NCI-H226 (cell line): Measurements from ENCODE around the gene ARID5B.

ENCODE experiments used
- DNase-seq: peaks from one replicate; pipeline ENCODE4 v3.0.0-alpha.2; 2015

ARID5B gene

DNA sequence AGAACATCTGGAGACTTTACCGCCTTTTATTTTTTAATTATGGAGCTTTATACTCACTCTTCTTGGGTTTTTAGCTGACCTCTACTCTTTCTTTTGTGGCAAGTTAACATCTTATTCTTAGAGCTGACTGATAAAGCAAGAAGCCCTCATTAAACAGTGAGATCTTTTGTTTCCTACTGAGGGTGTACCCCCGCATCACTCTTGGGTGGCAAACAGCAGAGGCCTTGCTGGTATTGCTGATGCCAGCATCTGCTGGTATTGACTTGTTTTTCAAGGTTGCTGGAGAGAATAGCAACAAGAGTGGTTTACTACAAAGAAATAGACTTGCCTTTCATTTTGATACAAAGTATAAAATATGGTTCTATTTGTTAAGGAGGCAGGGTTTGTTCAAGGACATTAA lies 154.7 kb downstream of the ARID5B start:
- no peak for DNase-seq

DNA sequence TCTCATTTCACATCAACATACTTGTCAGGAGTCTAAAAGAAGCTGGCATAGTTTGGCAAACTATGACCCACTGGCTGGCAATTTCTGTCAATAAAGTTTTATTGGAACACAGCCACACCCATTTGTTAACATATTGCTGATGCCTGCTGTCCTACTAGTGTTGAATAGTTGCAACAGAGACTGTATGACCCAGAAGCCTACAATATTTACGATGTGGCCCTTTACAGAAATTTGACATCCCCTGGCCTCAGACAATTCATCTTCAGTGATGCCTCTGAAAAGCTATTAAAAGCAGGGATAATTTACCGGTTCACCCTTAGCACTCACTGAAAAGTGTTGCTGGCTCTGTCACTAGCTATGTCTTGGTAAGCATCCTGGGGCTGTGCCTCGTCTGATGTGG lies 155.2 kb downstream of the ARID5B start:
- DNase-seq = no peak

DNA sequence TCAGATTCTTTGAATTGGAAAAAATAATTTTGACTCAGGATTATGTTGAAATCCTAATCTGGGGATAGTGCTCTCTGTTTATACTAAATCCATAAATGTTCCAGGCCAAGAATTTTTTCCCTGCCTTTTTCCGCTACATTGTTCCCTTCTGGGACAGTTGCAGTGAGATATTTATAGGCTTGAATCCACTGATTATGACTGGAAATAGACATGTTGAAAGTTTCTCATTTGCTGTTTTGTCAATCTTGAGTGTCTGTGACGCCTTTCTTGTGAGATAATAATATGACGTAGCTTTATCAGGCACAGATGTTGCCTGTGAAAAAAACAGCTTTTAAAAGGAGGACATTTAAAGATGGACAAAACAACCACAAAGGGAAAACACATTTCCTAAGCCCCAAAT lies 155.9 kb downstream of the ARID5B start:
- no peak for DNase-seq

DNA sequence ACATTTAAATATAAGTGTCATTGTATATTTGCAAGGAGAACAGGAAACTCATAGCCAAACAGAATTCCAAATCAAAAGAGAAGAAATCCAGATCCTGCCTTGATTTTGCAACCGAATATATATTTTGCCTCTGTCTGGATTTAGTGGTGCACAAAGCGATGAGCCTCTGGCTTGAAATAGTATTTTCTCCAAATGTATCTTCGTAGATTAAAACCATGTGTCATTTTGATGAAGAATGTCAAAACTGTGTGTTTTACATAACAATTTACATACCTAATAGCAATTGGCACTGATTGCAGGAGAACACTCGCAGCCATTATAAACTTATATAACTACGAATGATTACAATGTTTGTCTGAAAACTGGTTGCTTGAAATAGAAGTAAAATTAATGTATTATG lies 156.4 kb downstream of the ARID5B start:
- no peak for DNase-seq

DNA sequence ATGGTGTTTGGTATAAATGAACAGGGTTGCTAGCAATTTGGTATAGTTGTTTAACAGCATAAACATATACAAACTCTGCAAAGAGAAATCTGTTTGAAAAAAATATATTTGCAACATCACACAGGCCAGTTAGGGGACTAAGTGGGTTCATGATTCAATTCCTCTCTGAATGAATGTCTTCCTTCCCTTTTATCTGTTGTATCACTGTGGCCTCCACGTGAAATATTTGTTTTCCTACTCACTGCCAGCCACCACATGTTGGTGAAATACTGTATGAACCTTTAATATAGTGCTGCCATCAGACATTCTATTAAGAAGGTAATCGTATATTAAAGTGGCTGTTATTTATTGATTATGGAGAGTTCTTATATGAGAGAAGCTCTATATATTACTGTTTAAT lies 157.0 kb downstream of the ARID5B start:
- DNase-seq = no peak

GRCh38 chr10:62058896-62059216 lies 157.4 kb downstream of the ARID5B start:
- DNase-seq = no peak

GRCh38 chr10:62059217-62059920 lies 157.9 kb downstream of the ARID5B start:
- DNase-seq = no peak

- DNase-seq = no peak
Measured at GRCh38 chr10:62062028-62062427, 160.5 kb downstream of the ARID5B start.

- no peak for DNase-seq
Measured at GRCh38 chr10:62062752-62063512, 161.4 kb downstream of the ARID5B start.

GRCh38 chr10:62063795-62064472 lies 162.4 kb downstream of the ARID5B start:
- no peak for DNase-seq

- no peak for DNase-seq
Measured at GRCh38 chr10:62067560-62067959, 166.1 kb downstream of the ARID5B start.

DNA sequence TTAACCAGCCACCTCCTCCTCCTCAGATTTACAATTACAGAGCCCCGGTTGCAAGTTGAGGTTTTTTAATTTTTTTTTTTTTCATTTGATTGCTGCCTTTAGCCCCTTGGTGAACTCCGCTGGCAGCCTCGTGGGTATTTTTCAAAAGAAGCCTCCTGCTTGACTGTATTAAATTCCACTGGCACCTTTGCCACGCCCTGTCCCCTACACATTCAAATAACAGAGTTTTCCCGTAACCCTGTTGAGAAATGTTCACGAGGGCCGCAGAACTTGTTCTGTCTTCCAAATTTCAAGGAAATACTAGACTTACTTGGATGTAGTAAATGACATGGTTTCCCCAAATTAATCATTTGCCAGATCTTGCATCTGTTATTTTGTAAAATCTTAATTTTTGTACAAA lies 167.0 kb downstream of the ARID5B start:
- DNase-seq = no peak

- no peak for DNase-seq
Measured at GRCh38 chr10:62069452-62070178, 168.1 kb downstream of the ARID5B start.

DNA sequence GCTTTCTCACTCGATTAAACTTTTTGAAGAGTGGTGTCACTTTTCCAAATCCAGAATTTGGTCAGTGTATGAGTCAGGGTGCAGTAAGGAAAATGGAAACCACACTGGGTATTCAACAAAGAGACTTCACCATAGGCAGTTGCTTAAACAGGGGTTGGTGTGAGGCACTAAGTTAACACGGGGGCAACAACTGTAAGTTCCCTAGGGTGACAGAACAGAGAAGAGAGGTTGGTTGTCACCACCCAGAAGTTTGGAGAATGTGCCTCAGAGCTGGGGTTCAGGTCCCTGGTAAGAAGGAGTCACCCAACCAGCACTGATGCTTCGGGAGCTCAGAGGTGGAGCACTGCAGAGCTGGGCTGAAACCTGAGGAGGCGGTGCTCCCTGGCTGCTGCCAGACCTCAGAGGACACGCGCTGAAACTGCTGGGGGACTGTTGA lies 170.4 kb downstream of the ARID5B start:
- DNase-seq = no peak

GRCh38 chr10:62072901-62073300 lies 171.4 kb downstream of the ARID5B start:
- no peak for DNase-seq

- DNase-seq = no peak
Measured at GRCh38 chr10:62073429-62073828, 171.9 kb downstream of the ARID5B start.

DNA sequence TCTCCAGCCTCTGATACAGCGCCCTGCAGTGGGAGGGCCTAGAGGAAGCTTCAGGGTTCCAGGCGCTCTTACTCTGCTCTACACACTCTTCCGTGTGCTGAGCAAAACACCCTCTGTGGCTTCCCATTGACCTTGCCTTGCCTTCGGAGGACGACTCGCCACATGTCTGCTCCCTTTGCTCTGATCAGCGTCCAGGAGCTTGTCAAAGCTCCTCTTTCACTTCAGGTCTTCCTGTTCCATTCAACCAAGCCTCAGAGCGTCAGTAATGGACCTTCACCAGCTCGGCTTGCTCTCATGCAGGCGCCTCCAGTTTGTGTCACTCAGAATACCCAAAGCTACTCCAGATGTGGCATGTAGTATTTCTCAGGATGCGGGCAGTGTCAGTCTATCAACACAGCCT lies 173.9 kb downstream of the ARID5B start:
- DNase-seq = no peak

DNA sequence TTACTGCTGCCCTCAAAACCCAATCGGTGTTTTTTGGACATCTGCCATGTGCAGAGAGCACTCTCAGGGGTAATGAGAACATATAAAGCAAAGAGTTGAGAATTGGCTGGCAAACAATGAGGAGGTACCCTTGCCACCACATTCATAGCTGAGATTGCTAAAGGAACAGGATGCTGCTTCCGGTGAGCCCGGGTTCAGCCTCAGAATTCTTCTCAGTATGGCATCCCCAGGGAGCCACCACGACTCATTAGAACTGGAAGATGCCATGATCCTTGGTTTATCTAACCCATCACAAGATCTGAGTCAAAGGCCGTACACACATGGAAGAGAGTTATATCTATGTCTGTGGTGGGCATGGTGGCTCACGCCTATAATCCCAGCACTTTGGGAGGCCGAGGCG lies 174.4 kb downstream of the ARID5B start:
- DNase-seq = no peak

- DNase-seq = peak; percentile 83
Measured at GRCh38 chr10:62076891-62077290, 175.4 kb downstream of the ARID5B start.

DNA sequence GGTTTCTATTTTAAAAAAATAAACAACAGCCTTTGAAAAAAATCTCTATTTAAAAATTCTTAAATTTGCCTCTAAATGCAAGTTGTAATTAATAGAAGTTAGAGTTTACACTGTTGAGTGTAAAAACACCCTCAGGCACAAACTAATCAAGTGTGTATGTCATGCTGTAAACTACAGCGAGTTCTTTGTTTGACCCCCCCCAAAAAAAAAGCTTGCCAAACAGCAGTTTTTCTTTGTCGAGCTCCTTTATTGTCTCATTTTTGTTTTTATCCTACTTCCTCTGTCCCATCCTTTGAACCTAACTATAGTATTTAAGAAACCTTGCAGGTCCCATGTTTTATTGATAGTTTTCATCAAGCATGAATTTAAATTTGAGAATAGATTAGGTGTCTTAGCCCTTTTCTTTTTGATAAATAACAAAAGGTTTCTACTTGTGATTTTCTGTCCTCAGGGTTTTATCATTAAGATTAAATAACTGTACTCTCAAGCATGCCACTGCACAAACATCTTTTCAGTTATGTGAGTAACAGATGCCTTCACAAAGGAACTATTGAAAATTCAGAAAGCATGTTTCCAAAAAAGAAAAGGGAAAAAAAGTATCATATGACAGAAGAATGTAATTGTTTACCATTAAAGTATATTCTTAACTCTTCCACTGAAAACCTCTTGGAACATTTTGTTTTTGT lies 176.0 kb downstream of the ARID5B start:
- DNase-seq = no peak

DNA sequence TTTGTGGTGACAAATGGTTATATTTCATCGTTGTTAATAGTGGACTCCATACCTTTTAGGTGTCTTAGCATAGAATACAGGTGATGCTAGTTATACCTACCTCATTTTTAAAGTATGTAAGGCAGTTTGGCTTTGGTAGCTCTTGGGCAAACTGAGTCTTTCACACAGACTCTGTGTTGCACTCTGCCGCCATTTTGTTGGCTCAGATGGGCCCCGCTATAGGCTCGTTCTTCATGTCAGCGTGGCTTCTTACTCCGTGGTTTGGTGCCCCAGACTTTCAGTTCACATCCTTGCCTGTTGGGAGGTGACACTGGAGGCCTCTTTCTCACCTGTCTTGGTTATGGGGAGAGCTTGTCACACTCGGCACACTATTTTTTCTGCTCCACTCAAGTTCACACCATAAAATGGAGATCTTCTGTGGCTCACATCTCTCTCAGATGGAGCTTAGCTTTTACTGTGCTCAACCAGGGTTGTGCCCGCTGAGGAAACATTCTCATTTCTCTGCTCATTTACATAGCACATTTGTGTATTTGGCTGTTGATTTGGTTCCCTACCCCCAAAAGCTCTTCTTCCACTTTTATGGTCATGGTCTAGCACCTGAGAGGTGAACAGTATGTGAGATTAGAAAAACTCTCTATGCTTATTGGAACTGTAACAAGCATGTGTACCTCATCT lies 178.5 kb downstream of the ARID5B start:
- no peak for DNase-seq

DNA sequence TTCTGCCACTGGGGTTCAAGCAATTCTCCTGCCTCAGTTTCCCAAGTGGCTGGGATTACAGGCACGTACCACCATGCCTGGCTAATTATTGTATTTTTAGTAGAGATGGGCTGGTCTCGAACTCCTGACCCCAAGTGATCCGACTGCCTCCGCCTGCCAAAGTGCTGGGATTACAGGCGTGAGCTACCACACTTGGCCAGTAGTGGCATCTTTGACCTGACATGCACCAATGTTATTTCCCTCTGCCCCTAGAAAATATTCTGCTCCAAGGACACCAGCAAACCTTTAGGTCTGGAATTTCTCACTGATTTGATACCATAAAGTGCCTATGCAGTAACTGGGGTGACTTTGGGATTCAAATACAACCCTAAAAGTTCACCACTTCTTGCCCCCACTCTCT lies 179.4 kb downstream of the ARID5B start:
- DNase-seq = no peak
